ENCODE data around the gene SNAPC1.

DNA sequence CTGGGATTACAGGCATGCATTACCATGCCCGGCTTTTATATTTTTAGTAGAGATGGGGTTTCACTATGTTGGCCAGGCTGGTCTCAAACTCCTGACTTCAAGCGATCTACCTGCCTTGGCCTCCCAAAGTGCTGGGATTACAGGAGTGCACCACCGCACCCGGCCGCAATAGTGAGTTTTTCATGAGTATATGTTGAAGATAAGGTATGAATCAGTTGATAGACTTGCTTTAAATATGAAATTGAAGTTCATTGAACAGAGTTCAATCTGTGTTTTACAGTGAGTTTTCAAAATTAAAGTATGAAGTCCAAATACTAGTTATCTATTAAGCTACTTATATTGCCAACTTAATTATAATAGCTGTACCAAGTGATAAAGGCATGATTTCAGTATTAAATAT is 35.1 kb downstream of the SNAPC1 start:
- TF ChIP-seq, protein P1, sequence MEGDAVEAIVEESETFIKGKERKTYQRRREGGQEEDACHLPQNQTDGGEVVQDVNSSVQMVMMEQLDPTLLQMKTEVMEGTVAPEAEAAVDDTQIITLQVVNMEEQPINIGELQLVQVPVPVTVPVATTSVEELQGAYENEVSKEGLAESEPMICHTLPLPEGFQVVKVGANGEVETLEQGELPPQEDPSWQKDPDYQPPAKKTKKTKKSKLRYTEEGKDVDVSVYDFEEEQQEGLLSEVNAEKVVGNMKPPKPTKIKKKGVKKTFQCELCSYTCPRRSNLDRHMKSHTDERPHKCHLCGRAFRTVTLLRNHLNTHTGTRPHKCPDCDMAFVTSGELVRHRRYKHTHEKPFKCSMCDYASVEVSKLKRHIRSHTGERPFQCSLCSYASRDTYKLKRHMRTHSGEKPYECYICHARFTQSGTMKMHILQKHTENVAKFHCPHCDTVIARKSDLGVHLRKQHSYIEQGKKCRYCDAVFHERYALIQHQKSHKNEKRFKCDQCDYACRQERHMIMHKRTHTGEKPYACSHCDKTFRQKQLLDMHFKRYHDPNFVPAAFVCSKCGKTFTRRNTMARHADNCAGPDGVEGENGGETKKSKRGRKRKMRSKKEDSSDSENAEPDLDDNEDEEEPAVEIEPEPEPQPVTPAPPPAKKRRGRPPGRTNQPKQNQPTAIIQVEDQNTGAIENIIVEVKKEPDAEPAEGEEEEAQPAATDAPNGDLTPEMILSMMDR (IDR thresholded peaks at IDR 0.05) = no peak
- no peak for TF ChIP-seq POLR2AphosphoS5 (IDR thresholded peaks at IDR 0.05)
